A549 (cell line): ENCODE data around the gene CRB1. TPM values are rescaled to one million over a fixed set of nuclear protein-coding genes. Genes with fewer than 3 reads are reported as not detected.

Experiments
- ATAC-seq, 2 experiments: fragments of 200-7000 bp in 1 of 2; fragments of >200 bp in 1 of 2; cut with Nextera tagmentation in 1 of 2; cut with Tn5 transposase in 1 of 2; 3 replicates each; pipeline versions ENCODE4 v1.8.0 to v1.9.1; 2018 to 2020; ENCODE audit warnings: mild to moderate bottlenecking in 1 of 2, moderate library complexity in 1 of 2
- CTCF ChIA-PET: fragments of 300-600 bp; sonication (Branson Sonifier 250); formaldehyde crosslinking; extraction: SDS; loops from one replicate; lab custom pipeline; 2021; ENCODE audit warnings: antibody characterized with exemption, inconsistent platforms; lab: Yijun Ruan, JAX
- POLR2A ChIA-PET: fragments of 350-600 bp; formaldehyde crosslinking; extraction: SDS; loops from one replicate; lab custom pipeline; 2021; ENCODE audit warnings: antibody characterized with exemption, inconsistent platforms; lab: Yijun Ruan, JAX
- DNase-seq, 2 experiments: peaks; one replicate each; pipeline versions ENCODE4 v3.0.0 to v3.0.0-alpha.2; 2011 to 2016; ENCODE audit warnings: low read depth in 1 of 2, low spot score in 1 of 2
- FAIRE-seq: peaks from 2 replicates; lab custom pipeline; 2011; peaks lifted over from hg19 to GRCh38; lab: Jason Lieb, UNC
- H3K27ac ChIP-seq, 2 experiments: fragments of >200 bp; sonication (Bioruptor Twin); formaldehyde crosslinking; 3 replicates each; pipeline ENCODE4 v1.5.1; 2016 to 2017
- H3K4me1 ChIP-seq: fragments of >200 bp; sonication (Bioruptor Twin); formaldehyde crosslinking; 3 replicates; pipeline ENCODE4 v1.6.1; 2016
- H3K4me2 ChIP-seq: fragments of >200 bp; sonication (Bioruptor Twin); formaldehyde crosslinking; 3 replicates; pipeline ENCODE4 v1.6.1; 2016
- H3K4me3 ChIP-seq: fragments of >200 bp; sonication (Bioruptor Twin); formaldehyde crosslinking; 3 replicates; pipeline ENCODE4 v1.5.1; 2016
- H3K9me3 ChIP-seq: fragments of >200 bp; sonication (Bioruptor Twin); formaldehyde crosslinking; 3 replicates; pipeline ENCODE4 v1.6.1; 2016
- BCL3 ChIP-seq: fragments of >200 bp; sonication (Bioruptor Twin); formaldehyde crosslinking; IDR thresholded peaks from 3 replicates; pipeline ENCODE4 v1.6.1; 2016
- BHLHE40 ChIP-seq: IDR thresholded peaks from 2 replicates; pipeline ENCODE4 v1.6.1; 2012; ENCODE audit warnings: low read depth, low read length, inconsistent platforms
- CBX2 ChIP-seq: fragments of 200-600 bp; sonication (generic); IDR thresholded peaks from 2 replicates; pipeline ENCODE4 v1.6.1; 2016; ENCODE audit warnings: low read depth, mild to moderate bottlenecking, borderline replicate concordance
- CBX8 ChIP-seq: fragments of 200-600 bp; sonication (generic); IDR thresholded peaks from 2 replicates; pipeline ENCODE4 v1.6.1; 2016
- CEBPB ChIP-seq, 2 experiments: fragments of >200 bp in 1 of 2; sonication (Bioruptor Twin) in 1 of 2; formaldehyde crosslinking in 1 of 2; IDR thresholded peaks; 2 replicates each; pipeline ENCODE4 v1.6.1; 2012 to 2016
- CHD2 ChIP-seq: fragments of 150-350 bp; IDR thresholded peaks from 2 replicates; pipeline ENCODE4 v1.6.1; 2014; ENCODE audit warnings: low read length; ENCODE audit not compliant: partially characterized antibody
- EHF ChIP-seq: fragments of 250-450 bp; sonication (Bioruptor Pico); IDR thresholded peaks from 2 replicates; pipeline ENCODE4 v1.5.0; 2020; ENCODE audit warnings: mild to moderate bottlenecking
- ESRRA ChIP-seq: fragments of 150-350 bp; IDR thresholded peaks from 2 replicates; pipeline ENCODE4 v1.6.1; 2014; ENCODE audit warnings: mild to moderate bottlenecking, low read length, borderline replicate concordance
- HDAC2 ChIP-seq: fragments of 200-600 bp; sonication (generic); IDR thresholded peaks from 2 replicates; pipeline ENCODE4 v1.6.1; 2016
- HES2 ChIP-seq: fragments of >200 bp; sonication (Bioruptor Twin); formaldehyde crosslinking; IDR thresholded peaks from 2 replicates; pipeline ENCODE4 v1.6.1; 2016
- HEYL ChIP-seq: fragments of 250-450 bp; sonication (Bioruptor Pico); IDR thresholded peaks from 2 replicates; pipeline ENCODE4 v1.8.0; 2021; ENCODE audit warnings: mild to moderate bottlenecking, moderate library complexity
- JUN ChIP-seq, 2 experiments: fragments of >200 bp; sonication (Bioruptor Twin); formaldehyde crosslinking; IDR thresholded peaks; 2 replicates in 1 of 2; 3 replicates in 1 of 2; pipeline ENCODE4 v1.6.1; 2016 to 2017
- KDM1A ChIP-seq: fragments of 200-600 bp; sonication (generic); IDR thresholded peaks from 2 replicates; pipeline ENCODE4 v1.6.1; 2016; ENCODE audit warnings: low read depth, mild to moderate bottlenecking
- MAZ ChIP-seq: fragments of 150-350 bp; IDR thresholded peaks from 2 replicates; pipeline ENCODE4 v1.6.1; 2014; ENCODE audit warnings: antibody characterized with exemption, low read depth, low read length, borderline replicate concordance
- MYC ChIP-seq: IDR thresholded peaks from 2 replicates; pipeline ENCODE4 v1.6.1; 2012; ENCODE audit warnings: mild to moderate bottlenecking, inconsistent platforms, low read length, improper control_type of control experiment, borderline replicate concordance
- NFE2L2 ChIP-seq: fragments of 150-350 bp; conservative IDR thresholded peaks from 2 replicates; pipeline ENCODE4 v1.6.1; 2014; ENCODE audit warnings: low read length
- NPAS2 ChIP-seq: fragments of 250-450 bp; sonication (Bioruptor Pico); IDR thresholded peaks from 2 replicates; pipeline ENCODE4 v1.8.0; 2022; ENCODE audit warnings: mild to moderate bottlenecking, moderate library complexity, borderline replicate concordance
- POLR2AphosphoS2 ChIP-seq: conservative IDR thresholded peaks from 2 replicates; pipeline ENCODE4 v1.6.1; 2012; ENCODE audit warnings: low read length, improper control_type of control experiment, inconsistent platforms
- RNF2 ChIP-seq: fragments of 200-600 bp; sonication (generic); IDR thresholded peaks from 2 replicates; pipeline ENCODE4 v1.6.1; 2016; ENCODE audit warnings: low read depth, mild to moderate bottlenecking, antibody characterized with exemption, moderate library complexity, borderline replicate concordance
- USF2 ChIP-seq: fragments of 450-650 bp; IDR thresholded peaks from 2 replicates; pipeline ENCODE4 v1.6.1; 2014; ENCODE audit warnings: antibody characterized with exemption
- ZNF302 ChIP-seq: fragments of 250-450 bp; sonication (Bioruptor Pico); IDR thresholded peaks from 2 replicates; pipeline ENCODE4 v1.9.0; 2021; ENCODE audit warnings: inconsistent platforms, mild to moderate bottlenecking, moderate library complexity
- WGBS: methylation state at CpG from one replicate; pipeline ENCODE4 v1.1.6; 2017; ENCODE audit errors: missing lambda C conversion rate; 5-methylcytosine and 5-hydroxymethylcytosine counted together
- polyA plus RNA-seq, 4 experiments: library from polyadenylated mRNA; depleted of rRNA in 3 of 4; stranded (reverse); fragments of >200 nt; fragmentation: RNase III in 1 of 4; extraction: RNeasy Plus Mini Kit Qiagen cat#74134 plus additional on column Dnase treatment in 1 of 4; gene quantifications; 2 replicates in 3 of 4; 3 replicates in 1 of 4; pipeline ENCODE4 v1.2.3, GENCODE V29; 2011 to 2017

Gene CRB1
- polyA plus RNA-seq, 2 of the 4 experiments (the other 2 are of a cell fraction): not detected

- Histone ChIP-seq H3K9me3 (no peaks in the 10 kb centered on the region), H3K4me2 (no peak overlapping the region), H3K4me3 (no peak overlapping the region), H3K27ac (no peak overlapping the region), H3K4me1 (no peaks in the 10 kb centered on the region)
- DNase-seq (no peak), FAIRE-seq (no peak), ATAC-seq (no peak)
- no peak for TF ChIP-seq CEBPB (IDR thresholded peaks at IDR 0.05)
- TF ChIP-seq BCL3: no peak
- TF ChIP-seq JUN (IDR thresholded peaks at IDR 0.05): no peak
- TF ChIP-seq CBX2: no peak
- TF ChIP-seq HDAC2: no peak
- no peak for TF ChIP-seq MYC
- no peak for TF ChIP-seq KDM1A
- no peak for TF ChIP-seq ZNF302
- no peak for TF ChIP-seq MAZ
- TF ChIP-seq RNF2: no peak
- no peak for TF ChIP-seq BHLHE40
- no peak for TF ChIP-seq CBX8
- no peak for TF ChIP-seq NFE2L2
- no peak for TF ChIP-seq NPAS2 (CRISPR knock-in tag)
- TF ChIP-seq EHF (CRISPR knock-in tag): no peak
- TF ChIP-seq USF2: no peak
- TF ChIP-seq POLR2AphosphoS2: no peak
- 61% methylated on average over 3 of the region's 3 CpGs for WGBS
- ChIA-PET POLR2A (no interaction called here), CTCF (no interaction called here)
These were observed 204.1 kb downstream of the CRB1 start for GRCh38 chr1:197472141-197472540.

- no peak for TF ChIP-seq HEYL (CRISPR knock-in tag)
- TF ChIP-seq NFE2L2: no peak
- no peak for TF ChIP-seq HES2
- FAIRE-seq (no peak), DNase-seq (no peak), ATAC-seq (no peak)
- no peaks in the 10 kb centered on the region for H3K9me3 ChIP-seq
- ChIA-PET CTCF (interaction anchor here (0.6 kb wide), 1 partner anchor 409 kb away, joined by 4 read pairs; no protein-coding TSS in a partner anchor), POLR2A (no interaction called here)
- no peaks in the 10 kb centered on the region for H3K4me1 ChIP-seq
- no peak overlapping the region for H3K4me2 ChIP-seq
- no peak overlapping the region for H3K4me3 ChIP-seq
- 42% methylated on average over 6 of the region's 6 CpGs for WGBS
- H3K27ac ChIP-seq: no peak overlapping the region
These were observed 212.4 kb downstream of the CRB1 start for GRCh38 chr1:197480446-197480845.

- POLR2A ChIA-PET: no interaction called here
- CTCF ChIA-PET: no interaction called here
- 50% methylated on average over 4 of the region's 4 CpGs for WGBS
- H3K27ac ChIP-seq: no peak overlapping the region
- no peaks in the 10 kb centered on the region for H3K4me1 ChIP-seq
- no peaks in the 10 kb centered on the region for H3K9me3 ChIP-seq
- DNase-seq: no peak
- no peak for TF ChIP-seq USF2
- no peak for TF ChIP-seq JUN (IDR thresholded peaks at IDR 0.05)
- TF ChIP-seq ESRRA: no peak
- no peak for TF ChIP-seq CHD2
- H3K4me2 ChIP-seq: no peak overlapping the region
- no peak for FAIRE-seq
- no peak overlapping the region for H3K4me3 ChIP-seq
- ATAC-seq: no peak
These were observed 213.0 kb downstream of the CRB1 start for GRCh38 chr1:197481101-197481500.
